ENCODE results near the gene FAM20C.
A peak's percentile ranks its signal among the peaks of the same experiment; 100 is the strongest.

Gene FAM20C

GRCh38 chr7:226281-226895 lies 34.0 kb downstream of the FAM20C start:
- no peak for DNase-seq (ENCODE audit: low read depth in 2 of 2)

DNA sequence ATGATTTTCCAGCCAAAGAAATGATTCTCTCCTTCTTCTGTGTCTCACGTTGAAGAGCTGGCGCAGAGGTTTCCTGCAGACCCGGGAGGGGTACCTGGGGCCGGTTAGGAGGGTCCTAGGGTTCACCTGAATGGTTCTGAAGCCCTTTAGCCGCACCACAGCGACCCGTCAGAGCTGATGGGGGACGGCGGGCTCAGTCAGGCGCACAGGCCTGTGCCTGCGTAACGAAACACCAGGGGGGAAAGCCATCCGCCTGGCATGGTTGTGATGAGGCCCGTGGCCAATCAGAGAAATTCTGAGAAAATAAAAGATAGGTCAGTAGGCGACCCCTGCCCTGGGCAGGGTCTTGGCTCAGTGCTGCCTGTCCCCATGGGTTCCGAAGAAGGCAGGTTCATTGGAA lies 35.6 kb downstream of the FAM20C start:
- no peak for DNase-seq (ENCODE audit: low read depth in 2 of 2)

DNA sequence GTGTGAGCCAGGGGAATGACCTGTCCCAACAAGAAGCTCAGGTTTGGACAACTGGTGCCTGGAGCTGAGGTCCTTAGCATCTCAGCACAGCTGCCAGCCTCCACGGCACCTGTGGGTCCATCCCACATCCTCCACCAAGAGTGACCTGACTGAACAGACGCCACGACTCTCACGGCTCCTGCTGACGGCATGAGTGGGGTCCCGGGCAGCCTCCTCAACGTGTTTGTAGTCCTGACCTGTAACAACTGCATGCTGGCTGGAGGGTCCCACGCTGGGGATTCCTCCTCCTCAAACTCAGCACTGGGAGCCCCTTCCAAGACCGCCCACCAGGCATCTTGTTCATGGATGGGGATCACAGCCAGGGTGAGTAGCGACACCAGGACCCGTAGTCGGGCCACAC lies 36.2 kb downstream of the FAM20C start:
- DNase-seq (ENCODE audit: low read depth in 2 of 2), result no peak

- DNase-seq (ENCODE audit: low read depth in 2 of 2), result no peak
These were observed 37.0 kb downstream of the FAM20C start for GRCh38 chr7:229184-229964.

DNA sequence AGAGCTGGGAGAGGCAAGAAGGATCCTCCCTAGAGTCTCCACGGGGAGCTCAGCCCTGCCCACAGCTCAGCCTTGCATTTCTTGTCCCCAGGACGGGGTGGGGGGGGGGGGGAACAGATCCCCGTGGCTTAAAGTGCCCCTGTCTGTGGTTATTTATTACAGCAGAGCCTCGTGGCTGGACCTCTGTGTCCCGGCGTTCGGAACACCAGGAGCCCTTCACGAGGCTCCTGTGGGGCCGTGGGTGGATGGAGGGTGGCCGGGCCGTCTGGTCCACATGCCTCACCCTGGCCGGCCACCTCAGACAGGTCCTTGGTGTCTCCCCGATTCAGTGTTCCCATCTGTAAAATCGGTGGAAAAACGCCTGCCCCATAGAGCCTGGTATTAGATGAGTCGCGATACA lies 37.9 kb downstream of the FAM20C start:
- no peak for DNase-seq (ENCODE audit: low read depth in 2 of 2)

DNA sequence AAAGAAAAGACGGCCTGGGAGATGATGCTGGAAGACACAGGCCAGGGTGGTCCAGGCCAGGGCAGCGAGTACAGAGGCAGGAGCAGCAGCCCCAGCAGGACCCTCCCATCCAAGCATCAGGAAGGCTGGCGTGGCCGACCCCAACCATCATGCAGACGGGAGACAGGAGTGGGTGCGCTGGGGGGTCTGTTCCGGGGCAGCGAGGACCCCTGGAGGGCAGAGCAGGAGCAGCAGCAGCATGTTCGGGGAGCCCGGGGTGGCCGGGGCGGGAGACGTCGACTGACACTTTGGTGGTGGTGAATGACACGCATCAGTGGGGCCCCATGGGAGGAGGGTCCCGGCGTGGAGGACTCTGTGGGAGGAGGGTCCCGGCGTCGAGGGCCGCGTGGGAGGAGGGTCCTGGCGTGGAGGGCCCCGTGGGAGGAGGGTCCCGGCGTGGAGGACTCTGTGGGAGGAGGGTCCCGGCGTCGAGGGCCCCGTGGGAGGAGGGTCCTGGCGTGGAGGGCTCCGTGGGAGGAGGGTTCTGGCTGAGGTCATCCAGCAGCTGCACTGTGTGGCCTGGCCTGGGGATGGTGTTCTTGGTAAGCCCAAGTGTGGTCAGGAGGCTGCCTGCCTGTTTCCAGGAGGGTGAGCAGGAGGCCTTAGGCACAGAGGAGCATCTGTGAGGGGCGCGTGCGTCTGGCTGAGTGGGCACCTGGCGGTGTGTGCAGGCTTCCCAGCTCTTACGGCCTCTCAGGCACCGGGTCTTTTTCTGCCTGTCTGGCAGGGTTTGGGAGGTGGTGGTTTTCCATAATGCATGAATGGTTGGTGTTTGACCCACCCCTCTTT lies 38.9 kb downstream of the FAM20C start:
- DNase-seq (ENCODE audit: low read depth in 2 of 2), result no peak

DNA sequence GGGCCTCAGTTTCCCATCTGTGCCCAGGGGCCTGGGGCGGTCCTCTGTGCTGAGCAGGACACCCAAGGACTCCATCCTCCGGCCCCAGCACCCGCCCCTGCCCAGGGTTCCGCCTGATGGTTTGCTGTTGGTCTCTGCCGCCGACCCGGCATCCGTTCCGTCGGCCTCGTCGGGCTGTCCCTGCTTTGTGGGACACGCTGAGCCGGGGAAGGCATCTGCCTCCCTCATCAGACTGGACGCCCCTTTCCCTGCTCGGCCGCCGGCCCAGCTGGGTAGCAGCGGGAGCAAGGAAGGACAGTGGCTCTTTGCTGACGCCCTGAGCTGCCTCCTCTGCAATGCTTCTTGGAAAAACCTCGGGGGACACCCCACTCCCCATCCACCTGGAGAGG lies 39.5 kb downstream of the FAM20C start:
- DNase-seq (ENCODE audit: low read depth in 2 of 2), result no peak

DNA sequence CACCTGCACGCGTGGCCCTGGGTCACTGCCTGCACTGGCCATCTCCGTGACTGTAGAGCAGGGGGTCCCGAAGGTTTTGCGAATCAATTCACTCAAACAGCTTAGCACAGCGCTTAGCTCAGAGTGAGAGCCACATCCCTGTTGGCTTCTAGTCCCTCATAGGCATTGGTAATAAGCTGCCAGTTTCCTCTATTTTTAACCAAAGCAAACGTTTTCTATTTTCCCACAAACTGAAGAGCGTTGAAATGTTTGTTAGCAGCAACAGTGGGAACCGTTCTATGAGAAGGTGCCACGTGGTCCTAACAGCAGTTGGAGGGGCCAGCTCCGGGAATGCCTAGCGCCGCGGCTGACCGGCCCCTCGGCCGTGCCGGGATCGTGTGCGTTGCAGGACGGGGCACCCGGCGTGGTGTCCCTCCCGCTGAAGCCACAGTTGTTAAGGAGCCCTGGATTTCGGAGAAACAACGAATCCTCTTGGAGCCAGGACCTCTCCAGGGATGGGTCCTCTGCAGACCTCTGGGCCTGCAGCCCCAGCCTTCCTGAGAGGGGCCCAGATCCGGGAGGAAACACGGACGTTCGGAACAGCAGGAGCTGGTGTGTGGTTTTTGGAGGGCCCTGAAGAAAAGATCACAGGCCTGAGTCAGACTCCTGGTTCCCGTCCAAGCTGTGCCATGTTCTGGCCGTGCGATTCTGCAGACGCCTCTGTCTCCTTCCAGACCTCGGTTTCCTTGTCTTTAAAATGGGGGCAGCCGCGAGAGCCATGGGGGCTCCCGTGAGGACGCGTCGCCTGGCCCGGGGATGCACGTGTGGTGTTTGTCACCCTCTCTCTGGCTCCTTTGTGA lies 40.3 kb downstream of the FAM20C start:
- no peak for DNase-seq (ENCODE audit: low read depth in 2 of 2)

DNA sequence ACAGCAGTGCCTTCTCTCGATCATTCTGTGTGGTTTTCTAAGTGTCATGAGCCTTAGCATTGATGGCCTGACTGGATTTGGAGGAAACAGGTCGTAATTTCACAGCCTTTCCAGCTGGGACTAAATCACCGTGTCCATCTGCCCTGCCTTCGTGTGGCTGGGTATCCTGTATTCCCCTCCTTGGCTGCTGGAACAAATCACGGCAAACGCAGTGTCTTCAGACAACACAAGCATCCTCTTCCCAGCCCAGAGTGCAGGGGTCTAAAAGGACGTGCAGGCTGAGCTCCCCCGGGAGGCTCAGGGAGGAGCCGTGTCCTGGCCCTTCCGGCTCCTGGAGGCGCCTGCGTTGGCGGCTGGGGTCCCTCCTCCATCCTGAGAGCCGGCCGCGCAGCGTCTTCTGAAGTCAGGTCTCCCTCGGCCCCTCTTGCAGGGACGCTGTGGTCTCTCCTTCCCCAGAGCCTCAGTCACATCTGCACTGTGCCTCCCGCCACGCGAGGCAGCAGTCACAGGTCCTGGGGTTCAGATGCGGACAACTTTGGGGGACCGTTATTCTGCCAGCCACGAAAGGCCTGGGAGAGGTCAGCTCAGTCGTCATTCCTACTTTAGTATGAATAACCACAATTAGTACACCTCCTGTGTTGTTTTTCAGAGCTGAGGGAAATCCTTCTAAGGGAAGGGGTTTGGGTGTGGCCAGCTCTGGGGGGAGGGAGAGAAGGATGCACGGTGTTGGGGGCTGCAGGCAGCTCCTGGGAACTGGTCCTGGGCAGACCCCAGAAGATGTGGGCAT lies 41.1 kb downstream of the FAM20C start:
- DNase-seq (ENCODE audit: low read depth in 2 of 2), result no peak

- no peak for DNase-seq (ENCODE audit: low read depth in 2 of 2)
These were observed 41.8 kb downstream of the FAM20C start for GRCh38 chr7:234051-234707.

GRCh38 chr7:234708-235553 lies 42.6 kb downstream of the FAM20C start:
- DNase-seq (ENCODE audit: low read depth in 2 of 2), result no peak

DNA sequence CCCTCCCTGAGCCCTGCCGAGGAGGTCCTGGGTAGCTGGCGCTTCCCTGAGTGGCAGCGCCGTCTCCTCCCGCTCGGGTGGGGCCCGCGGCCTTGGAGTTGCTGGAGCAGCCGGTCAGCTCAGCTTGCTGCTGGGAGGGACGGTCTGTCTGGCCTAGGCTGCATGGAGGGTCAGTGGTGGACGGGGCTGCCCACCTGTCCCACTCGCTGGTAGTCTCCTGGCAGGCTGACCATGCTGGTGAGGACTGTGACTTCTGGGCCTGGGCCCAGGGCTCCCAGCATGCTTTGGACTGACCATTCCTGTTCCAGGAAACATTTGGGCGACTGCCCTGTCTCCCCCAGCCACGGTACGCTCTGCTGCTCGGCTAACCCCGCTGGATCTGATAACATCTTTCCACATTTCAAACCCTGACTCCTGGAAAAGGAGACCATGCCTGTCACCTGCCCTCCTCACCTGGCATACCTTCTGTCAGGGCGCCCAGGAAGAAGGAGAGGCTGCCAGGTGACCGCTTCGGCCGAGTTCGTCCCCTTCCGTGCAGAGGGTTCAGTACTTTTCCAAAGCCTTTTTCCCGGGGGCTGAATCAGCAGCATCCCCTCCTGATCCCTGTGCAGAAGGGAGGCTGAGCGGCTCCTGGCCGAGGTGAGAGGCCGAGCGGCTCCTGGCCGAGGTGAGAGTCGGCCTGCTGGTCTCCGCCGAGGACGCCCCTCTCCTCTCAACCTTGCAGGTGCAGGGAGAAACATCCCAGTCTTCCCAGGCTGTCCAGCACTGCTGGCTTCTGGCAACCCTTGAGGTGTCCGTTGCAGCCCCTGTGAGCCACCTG lies 43.4 kb downstream of the FAM20C start:
- no peak for DNase-seq (ENCODE audit: low read depth in 2 of 2)

DNA sequence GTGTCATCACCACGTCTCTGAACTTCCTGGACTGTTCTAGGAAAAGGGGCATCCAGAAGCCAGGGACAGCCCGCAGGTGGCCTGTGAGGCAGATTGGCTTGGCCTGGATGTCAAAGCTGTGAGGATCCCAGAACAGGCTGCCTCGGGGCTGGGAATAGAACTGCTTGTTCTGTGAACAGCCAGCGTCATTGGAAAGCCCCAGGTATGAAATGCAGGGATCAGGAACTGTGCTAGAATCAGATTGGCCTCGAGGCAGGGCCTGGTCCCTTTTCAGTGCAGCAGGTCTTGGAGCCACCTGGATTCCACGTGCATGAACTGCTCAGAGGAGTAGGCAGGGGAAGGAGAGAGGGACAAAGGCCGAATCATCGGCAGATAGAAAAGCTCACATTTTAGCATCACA lies 44.6 kb downstream of the FAM20C start:
- DNase-seq (ENCODE audit: low read depth in 2 of 2), result no peak

- DNase-seq (ENCODE audit: low read depth in 2 of 2), result no peak
These were observed 45.0 kb downstream of the FAM20C start for GRCh38 chr7:237385-237784.

DNA sequence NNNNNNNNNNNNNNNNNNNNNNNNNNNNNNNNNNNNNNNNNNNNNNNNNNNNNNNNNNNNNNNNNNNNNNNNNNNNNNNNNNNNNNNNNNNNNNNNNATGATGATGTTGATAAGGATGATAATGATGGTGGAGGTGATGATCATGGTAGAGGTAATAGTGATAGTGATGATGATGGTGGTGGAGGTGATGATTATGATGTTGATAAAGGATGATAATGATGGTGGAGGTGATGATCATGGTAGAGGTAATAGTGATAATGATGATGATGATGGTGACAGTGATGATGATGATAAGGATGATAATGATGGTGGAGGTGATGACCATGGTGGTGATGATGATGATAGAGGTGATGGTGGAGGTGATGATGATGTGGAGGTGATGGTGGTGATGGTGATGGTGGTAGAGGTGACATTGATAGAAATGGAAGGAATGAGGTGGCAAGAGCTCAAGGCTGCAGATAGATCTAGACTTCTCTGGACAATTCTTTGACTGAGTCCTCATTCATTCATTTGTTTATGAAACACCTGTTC lies 47.8 kb downstream of the FAM20C start:
- DNase-seq (ENCODE audit: low read depth in 2 of 2), result no peak

- DNase-seq (ENCODE audit: low read depth in 2 of 2), result peak in 1 of 2 experiments; percentile 18
These were observed 48.6 kb downstream of the FAM20C start for GRCh38 chr7:240887-241421.

DNA sequence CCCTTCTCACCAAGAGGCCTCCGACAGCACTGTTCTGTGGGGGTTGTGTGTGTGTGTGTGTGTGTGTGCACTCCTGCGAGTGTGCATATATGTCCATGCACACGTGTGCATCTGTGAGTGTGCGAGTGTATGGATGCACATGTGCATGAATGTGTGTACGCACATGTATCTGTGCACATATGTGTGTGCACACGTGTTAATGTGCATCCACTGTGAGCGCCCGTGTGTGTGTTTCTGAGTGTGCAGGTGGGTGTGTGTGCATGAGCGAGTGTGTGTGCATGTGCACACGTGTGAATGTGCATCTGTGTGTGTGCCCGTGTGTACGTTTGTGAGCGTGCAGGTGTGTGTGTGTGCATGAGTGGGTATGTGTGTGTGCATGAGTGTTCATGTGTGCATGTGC lies 49.1 kb downstream of the FAM20C start:
- DNase-seq (ENCODE audit: low read depth in 2 of 2), result no peak

Measured in stimulated activated CD4-positive, alpha-beta T cell treated with anti-CD3 and anti-CD28 coated beads, Interleukin-12 subunit alpha, Interleukin-12 subunit beta, amount 100 ng/mL, for 24 hours (primary cell).